ENCODE results near the gene DNAJC4.

DNAJC4 gene

GRCh38 chr11:64283092-64283491, 52.7 kb downstream of the DNAJC4 start:
- DNase-seq, result no peak

Data from fibroblast of skin of abdomen (primary cell).